Measurements from ENCODE around the gene RBCK1. TPM values are rescaled to one million over a fixed set of nuclear protein-coding genes. Genes with fewer than 3 reads are reported as not detected.

Gene RBCK1
- 100 to 1,000 TPM; 150 to 160 TPM for total RNA-seq

DNA sequence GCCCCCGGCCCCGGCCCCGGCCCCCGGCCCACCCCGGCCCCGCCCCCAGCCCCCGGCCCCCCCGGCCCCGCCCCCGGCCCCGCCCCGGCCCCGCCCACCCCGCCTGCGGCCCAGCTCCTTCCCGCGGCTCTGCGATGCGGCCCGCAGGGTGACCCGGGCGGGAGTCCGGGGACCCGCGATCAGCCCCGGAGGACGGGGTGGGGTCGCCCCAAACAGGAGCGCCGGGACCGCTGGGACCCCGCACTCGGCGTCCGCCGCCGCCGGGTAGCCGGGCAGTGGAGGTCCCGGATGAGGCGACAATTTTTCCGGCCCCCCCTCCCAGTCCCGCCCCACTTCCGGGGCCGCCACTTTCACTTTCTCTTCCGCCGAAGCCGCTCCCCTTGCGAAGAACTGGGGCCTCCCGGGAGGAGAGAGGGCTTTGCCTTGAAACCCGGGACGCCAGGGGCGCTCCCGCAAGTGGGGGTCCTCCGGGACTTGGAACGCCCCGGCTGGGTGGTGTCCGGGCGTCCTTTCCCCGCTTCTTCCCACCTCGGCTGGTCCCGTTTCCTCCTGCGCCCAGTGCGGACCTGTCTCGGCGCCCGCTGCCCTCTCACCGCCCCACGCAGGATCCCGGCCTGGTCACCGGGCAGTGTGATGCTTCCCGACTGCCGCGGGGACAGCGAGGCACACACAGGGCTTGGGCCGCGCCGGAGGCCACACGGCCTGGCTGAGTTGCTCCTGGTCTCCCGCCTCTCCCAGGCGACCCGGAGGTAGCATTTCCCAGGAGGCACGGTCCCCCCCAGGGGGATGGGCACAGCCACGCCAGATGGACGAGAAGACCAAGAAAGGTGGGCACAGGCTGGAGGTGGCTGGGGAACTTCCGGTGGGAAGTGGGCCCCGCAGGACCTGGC, at the start of gene RBCK1:
Gene RBCK1 (plus strand): TSS at position 347 of the 890 bp plus-strand sequence. CDS start 459 bp downstream, at position 806.
- H3K27ac Mint-ChIP-seq = peak within 1 kb of the TSS; percentile 94
- H3K9me3 Mint-ChIP-seq = peaks cover 2% of the 10 kb centered on the region
- intact Hi-C loops (cut with micrococcal nuclease) = loop anchor here (1.0 to 2.0 kb wide), 7 partner anchors 25 to 237 kb away; partner anchors contain the start of genes CSNK2A1 and TBC1D20
- peaks cover 41% of the 10 kb centered on the region for H3K36me3 Mint-ChIP-seq (ENCODE audit: low read depth)
- peak; percentile 90 for DNase-seq
- H3K4me3 Mint-ChIP-seq = peak within 1 kb of the TSS; percentile 90
- CTCF ChIA-PET = interaction anchor here (0.7 to 1.4 kb wide), 6 partner anchors 24 to 84 kb away, joined by 3 to 5 read pairs (median 4); partner anchors contain the start of gene TRIB3
- H3K27me3 Mint-ChIP-seq (ENCODE audit: low read depth) = no peaks in the 10 kb centered on the region
- peaks cover 45% of the 10 kb centered on the region for H3K4me1 Mint-ChIP-seq (ENCODE audit: low read depth)

- Mint-ChIP-seq H3K4me1 (ENCODE audit: low read depth) (peaks cover 15% of the 10 kb centered on the region), H3K9me3 (no peaks in the 10 kb centered on the region)
- CTCF ChIA-PET = interaction anchor here (1.0 kb wide), 1 partner anchor 119 kb away, joined by 3 read pairs; no protein-coding TSS in a partner anchor
These were observed 49.1 kb upstream of the RBCK1 start for GRCh38 chr20:358891-359555.

DNA sequence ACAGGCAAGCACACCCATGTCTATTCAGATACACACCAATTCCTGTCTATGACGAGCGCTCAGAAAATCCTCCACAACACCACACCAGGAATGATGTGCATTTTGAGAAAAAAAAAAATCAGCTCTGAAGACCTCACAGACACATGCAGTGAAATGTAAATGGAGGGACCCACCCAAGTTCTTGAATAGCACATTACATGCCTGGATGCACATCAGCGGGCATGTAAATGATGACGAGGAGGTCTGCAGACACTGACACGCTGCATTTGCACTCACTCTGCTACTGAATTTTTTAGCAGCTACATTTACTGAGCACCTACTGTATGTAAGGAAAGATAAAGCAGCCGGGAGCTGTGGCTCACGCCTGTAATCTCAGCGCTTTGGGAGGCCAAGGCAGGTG, 46.5 kb upstream of the RBCK1 start:
- Mint-ChIP-seq H3K9me3 (no peaks in the 10 kb centered on the region), H3K27me3 (ENCODE audit: low read depth) (no peaks in the 10 kb centered on the region), H3K27ac (no peak overlapping the region), H3K4me1 (ENCODE audit: low read depth) (peaks cover 33% of the 10 kb centered on the region), H3K36me3 (ENCODE audit: low read depth) (no peaks in the 10 kb centered on the region), H3K4me3 (no peak overlapping the region)
- intact Hi-C loops (cut with micrococcal nuclease) = no loop called here
- no peak for DNase-seq
- CTCF ChIA-PET = interaction anchor here (0.8 to 3.3 kb wide), 6 partner anchors 10 to 284 kb away, joined by 3 to 12 read pairs (median 6); no protein-coding TSS in a partner anchor

More at GRCh38 chr20:358891-359555, 49.1 kb upstream of the RBCK1 start:
- intact Hi-C loops (cut with micrococcal nuclease) = no loop called here
- Mint-ChIP-seq H3K36me3 (ENCODE audit: low read depth) (no peaks in the 10 kb centered on the region), H3K4me3 (no peak overlapping the region), H3K27me3 (ENCODE audit: low read depth) (no peaks in the 10 kb centered on the region), H3K27ac (no peak overlapping the region)
- no peak for DNase-seq

DNA sequence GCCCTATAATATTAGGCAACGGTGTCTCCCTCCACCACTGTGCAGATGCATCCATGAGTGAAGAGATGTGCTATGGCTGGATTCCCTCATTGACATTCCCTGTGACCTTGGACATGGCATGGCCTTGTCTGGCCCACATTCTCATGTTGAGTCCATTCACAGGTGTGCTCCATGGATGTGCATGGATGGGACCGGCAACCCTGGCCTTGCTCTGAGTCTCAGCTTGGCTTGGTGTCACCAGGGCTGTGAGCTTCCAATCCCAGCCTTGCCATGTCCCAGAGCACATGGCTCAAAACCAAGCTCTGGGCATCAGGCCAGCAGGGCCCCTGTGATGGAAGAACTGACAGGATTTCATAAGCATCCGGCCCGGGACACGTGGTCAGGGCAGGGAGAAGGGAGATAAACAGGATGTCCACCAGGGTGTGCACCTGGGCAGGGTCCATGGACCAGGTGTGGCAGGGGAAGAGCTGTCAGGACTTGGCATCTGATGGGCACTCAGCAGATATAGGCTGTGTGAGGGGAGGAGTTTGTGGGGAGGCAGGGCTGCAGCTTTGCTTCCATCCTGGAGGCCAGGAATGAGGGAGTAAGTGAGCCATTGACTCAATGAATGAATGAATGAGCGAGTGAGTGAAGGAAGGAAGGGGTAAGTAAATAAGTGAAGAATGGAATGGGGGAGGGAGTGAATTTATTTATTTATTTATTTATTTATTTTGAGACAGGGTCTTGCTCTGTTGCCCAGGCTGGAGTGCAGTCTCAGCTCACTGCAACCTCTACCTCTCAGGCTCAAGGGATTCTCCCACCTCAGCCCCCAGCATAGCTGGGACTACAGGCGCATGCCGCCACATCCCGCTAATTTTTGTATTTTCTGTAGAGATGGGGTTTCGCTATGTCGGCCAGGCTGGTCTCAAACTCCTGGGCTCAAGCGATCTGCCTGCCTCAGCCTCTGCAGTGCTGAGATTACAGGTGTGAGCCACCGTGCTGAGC, 45.5 kb upstream of the RBCK1 start:
- CTCF ChIA-PET = interaction anchor here (0.5 to 3.3 kb wide), 9 partner anchors 9 to 134 kb away, joined by 3 to 12 read pairs (median 4); partner anchors contain the start of gene TRIB3
- intact Hi-C loops (cut with micrococcal nuclease) = loop anchor here (2.0 kb wide), 1 partner anchor 68 kb away; no protein-coding TSS in a partner anchor
- H3K27me3 Mint-ChIP-seq (ENCODE audit: low read depth) = no peaks in the 10 kb centered on the region
- H3K36me3 Mint-ChIP-seq (ENCODE audit: low read depth) = no peaks in the 10 kb centered on the region
- DNase-seq = peak; percentile 83
- H3K9me3 Mint-ChIP-seq = no peaks in the 10 kb centered on the region
- peaks cover 35% of the 10 kb centered on the region for H3K4me1 Mint-ChIP-seq (ENCODE audit: low read depth)
- peak overlapping the region; percentile 29 for H3K27ac Mint-ChIP-seq
- H3K4me3 Mint-ChIP-seq = peak overlapping the region; percentile 26

- H3K27ac Mint-ChIP-seq = peak overlapping the region; percentile 66
- CTCF ChIA-PET = interaction anchor here (0.6 to 3.3 kb wide), 6 partner anchors 8 to 110 kb away, joined by 3 to 12 read pairs (median 5); no protein-coding TSS in a partner anchor
- H3K36me3 Mint-ChIP-seq (ENCODE audit: low read depth) = no peaks in the 10 kb centered on the region
- H3K27me3 Mint-ChIP-seq (ENCODE audit: low read depth) = no peaks in the 10 kb centered on the region
- intact Hi-C loops (cut with micrococcal nuclease) = loop anchor here (2.0 kb wide), 1 partner anchor 67 kb away; no protein-coding TSS in a partner anchor
- H3K4me3 Mint-ChIP-seq = no peak overlapping the region
- no peaks in the 10 kb centered on the region for H3K9me3 Mint-ChIP-seq
- H3K4me1 Mint-ChIP-seq (ENCODE audit: low read depth) = peaks cover 35% of the 10 kb centered on the region
- DNase-seq = peak; percentile 19
These were observed 44.6 kb upstream of the RBCK1 start for GRCh38 chr20:363319-364078.

- Mint-ChIP-seq H3K27me3 (ENCODE audit: low read depth) (no peaks in the 10 kb centered on the region), H3K27ac (no peak overlapping the region), H3K4me3 (no peak overlapping the region), H3K9me3 (no peaks in the 10 kb centered on the region), H3K4me1 (ENCODE audit: low read depth) (peaks cover 35% of the 10 kb centered on the region), H3K36me3 (ENCODE audit: low read depth) (no peaks in the 10 kb centered on the region)
- intact Hi-C loops (cut with micrococcal nuclease) = no loop called here
- peak; percentile 52 for DNase-seq
- CTCF ChIA-PET = interaction anchor here (0.7 to 1.9 kb wide), 3 partner anchors 11 to 144 kb away, joined by 3 to 6 read pairs (median 4); no protein-coding TSS in a partner anchor
These were observed 42.9 kb upstream of the RBCK1 start for GRCh38 chr20:364905-365794.

DNA sequence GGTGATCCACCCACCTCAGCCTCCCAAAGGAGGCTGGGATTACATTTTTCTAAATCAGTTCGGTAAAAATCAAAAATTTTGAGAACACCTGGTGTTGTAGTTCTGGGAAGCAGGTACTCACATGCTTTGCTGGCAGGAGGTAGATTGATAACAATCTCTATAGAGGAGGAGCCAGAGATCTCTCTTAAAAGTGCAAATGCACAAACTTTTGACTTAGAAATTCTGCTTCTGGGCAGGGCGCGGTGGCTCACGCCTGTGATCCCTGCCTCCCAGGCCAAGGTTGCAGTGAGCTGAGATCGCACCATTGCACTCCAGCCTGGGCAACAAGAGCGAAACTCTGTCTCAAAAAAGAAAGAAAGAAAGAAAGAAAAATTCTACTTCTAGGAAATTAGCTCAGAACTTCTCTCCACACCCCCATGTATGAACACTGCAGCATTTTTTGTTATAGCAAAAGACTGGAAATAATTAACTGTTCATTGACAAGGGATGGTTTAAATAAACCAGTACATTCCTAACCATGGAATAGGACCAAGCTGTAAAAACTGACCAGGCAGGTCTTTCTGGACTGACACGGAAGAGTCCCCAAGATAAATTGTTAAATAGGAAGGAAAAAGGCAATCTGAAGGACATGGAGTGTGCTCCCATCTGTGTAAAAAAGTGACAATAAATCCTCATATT, 41.9 kb upstream of the RBCK1 start:
- no peak overlapping the region for H3K4me3 Mint-ChIP-seq
- H3K27me3 Mint-ChIP-seq (ENCODE audit: low read depth) = no peaks in the 10 kb centered on the region
- no peaks in the 10 kb centered on the region for H3K36me3 Mint-ChIP-seq (ENCODE audit: low read depth)
- intact Hi-C loops (cut with micrococcal nuclease) = loop anchor here (2.0 kb wide), 1 partner anchor 15 kb away; the partner anchor contains the start of gene TRIB3
- DNase-seq = peak; percentile 25
- no peaks in the 10 kb centered on the region for H3K9me3 Mint-ChIP-seq
- peak overlapping the region; percentile 59 for H3K27ac Mint-ChIP-seq
- peaks cover 35% of the 10 kb centered on the region for H3K4me1 Mint-ChIP-seq (ENCODE audit: low read depth)
- CTCF ChIA-PET = interaction anchor here (0.7 to 1.9 kb wide), 3 partner anchors 12 to 143 kb away, joined by 3 to 6 read pairs (median 4); no protein-coding TSS in a partner anchor

DNA sequence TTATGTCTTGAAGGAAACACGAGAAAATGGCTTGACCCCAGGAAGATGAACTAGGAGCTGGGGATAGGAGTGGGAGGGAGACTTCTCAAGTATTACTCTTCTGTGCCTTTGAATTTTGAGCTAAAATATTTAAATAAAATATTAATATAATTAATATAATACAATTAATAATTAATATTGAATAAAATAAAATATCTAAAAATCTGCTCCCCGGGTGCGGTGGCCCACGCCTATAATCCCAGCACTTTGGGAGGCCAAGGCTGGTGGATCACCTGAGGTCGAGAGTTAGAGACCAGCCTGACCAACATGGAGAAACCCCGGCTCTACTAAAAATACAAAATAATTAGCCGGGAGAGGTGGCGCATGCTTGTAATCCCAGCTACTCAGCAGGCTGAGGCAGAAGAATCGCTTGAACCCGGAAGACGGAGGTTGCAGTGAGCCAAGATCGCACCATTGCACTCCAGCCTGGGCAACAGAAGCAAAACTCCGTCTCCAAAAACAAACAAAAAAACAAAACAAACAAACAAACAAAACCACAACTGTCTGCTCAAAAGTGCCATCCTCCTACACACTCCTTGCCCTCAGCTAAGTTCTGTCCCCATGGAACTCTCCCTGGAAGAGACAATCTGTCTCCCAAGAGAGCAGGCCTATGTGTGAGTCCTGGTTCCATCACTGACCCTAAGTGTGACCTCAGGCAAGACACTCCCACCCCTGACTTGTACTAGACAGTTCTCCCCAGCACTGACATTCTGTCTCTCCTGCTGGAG, 41.2 kb upstream of the RBCK1 start:
- intact Hi-C loops (cut with micrococcal nuclease) = loop anchor here (2.0 kb wide), 1 partner anchor 14 kb away; the partner anchor contains the start of gene TRIB3
- CTCF ChIA-PET = interaction anchor here (1.9 kb wide), 1 partner anchor 13 kb away, joined by 6 read pairs; no protein-coding TSS in a partner anchor

GRCh38 chr20:367486-367887, 40.6 kb upstream of the RBCK1 start:
- CTCF ChIA-PET = no interaction called here
- intact Hi-C loops (cut with micrococcal nuclease) = loop anchor here (2.0 kb wide), 1 partner anchor 13 kb away; the partner anchor contains the start of gene TRIB3
- H3K9me3 Mint-ChIP-seq = no peaks in the 10 kb centered on the region
- H3K36me3 Mint-ChIP-seq (ENCODE audit: low read depth) = no peaks in the 10 kb centered on the region
- no peaks in the 10 kb centered on the region for H3K27me3 Mint-ChIP-seq (ENCODE audit: low read depth)
- DNase-seq = no peak
- no peak overlapping the region for H3K27ac Mint-ChIP-seq
- H3K4me1 Mint-ChIP-seq (ENCODE audit: low read depth) = peaks cover 44% of the 10 kb centered on the region
- H3K4me3 Mint-ChIP-seq = no peak overlapping the region

More for the DNA sequence above, 41.2 kb upstream of the RBCK1 start:
- no peak for DNase-seq
- Mint-ChIP-seq H3K9me3 (no peaks in the 10 kb centered on the region), H3K4me3 (no peak overlapping the region), H3K36me3 (ENCODE audit: low read depth) (no peaks in the 10 kb centered on the region), H3K4me1 (ENCODE audit: low read depth) (peaks cover 42% of the 10 kb centered on the region), H3K27me3 (ENCODE audit: low read depth) (no peaks in the 10 kb centered on the region), H3K27ac (no peak overlapping the region)
